Measurements from ENCODE around the gene EDNRB.
"Not testable (repeated sequence)": the region's sequence is repeated elsewhere in the genome, so short reads cannot be mapped to it uniquely, and the experiment has no call there.

EDNRB gene

DNA sequence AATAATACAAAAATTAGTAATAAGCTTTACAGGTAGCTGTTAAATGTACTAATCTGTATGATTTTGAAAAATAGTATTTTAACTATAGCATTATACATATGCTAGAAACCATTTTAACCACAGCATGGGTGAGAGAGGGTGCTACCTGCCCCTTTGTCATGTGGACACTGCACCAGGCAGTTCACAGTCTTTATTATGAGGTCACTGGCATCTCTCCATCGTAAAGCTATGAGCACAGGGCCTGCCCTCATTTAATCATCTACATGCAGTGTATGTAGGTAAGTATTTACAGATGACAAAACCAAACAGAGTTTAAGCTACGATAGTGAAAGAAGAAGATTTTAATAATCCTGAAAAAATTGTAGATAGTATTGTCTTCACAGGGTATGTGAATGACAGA lies 21.7 kb downstream of the EDNRB start:
- DNase-seq (ENCODE audit: extremely low read depth in 1 of 2, low read depth in 1 of 2): no peak

DNA sequence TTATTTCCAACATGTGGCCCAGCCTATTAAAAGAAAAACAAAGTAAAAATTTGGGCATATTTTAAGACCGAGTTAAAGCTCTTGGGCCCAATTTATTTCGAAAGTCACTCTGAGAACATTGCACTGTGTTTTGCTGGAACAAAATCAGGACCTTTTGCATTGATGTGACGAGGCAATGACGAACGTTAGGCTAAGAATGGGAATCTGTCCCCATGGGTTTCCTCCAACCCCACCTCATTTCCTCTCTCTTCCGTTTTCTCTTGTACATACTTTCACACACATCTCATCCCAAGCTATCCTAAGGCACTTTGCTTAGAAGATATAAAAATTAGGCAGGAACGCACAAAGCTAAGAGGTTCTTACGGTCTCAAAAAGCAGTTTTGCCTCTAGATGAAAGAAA lies 22.1 kb downstream of the EDNRB start:
- DNase-seq (ENCODE audit: extremely low read depth in 1 of 2, low read depth in 1 of 2): no peak

DNA sequence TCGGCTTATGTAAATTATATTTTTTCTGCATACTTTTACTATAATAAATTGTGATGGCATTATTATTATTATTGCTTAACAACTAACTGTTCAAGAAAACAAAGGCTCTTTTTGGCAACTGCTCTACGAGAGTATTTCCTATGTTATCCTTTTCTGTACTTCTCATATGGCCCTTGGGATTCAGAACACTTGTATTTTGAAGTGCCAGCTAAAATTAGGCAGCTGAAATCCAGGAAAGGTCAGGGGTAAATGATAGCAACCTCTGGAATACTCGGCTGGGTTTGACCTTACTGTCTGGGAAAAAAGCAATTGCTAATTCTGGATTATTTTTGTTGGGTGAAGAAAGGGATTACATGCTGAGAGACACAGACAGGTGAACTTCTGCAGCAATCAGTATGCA lies 23.9 kb downstream of the EDNRB start:
- DNase-seq (ENCODE audit: extremely low read depth in 1 of 2, low read depth in 1 of 2): no peak

DNA sequence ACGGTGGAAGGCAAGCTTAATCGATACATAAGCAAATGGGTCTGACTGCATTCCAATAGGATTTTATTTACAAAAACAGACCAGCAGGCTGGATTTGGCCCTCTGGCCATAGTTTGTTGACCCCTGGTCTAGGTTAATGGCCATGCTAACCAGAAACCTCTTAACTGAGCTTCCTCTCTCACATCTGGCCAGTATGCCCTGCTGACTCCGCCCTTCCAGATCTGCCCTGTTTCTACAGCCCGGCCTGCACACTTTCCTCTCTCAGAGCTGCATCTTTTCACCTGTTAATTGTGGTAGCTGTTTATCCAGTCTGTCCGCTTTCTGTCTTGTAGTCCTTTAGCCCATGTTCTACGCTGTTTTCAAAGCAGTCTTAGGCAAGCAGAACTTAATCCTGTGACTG lies 25.6 kb downstream of the EDNRB start:
- DNase-seq (ENCODE audit: extremely low read depth in 1 of 2, low read depth in 1 of 2): no peak

DNA sequence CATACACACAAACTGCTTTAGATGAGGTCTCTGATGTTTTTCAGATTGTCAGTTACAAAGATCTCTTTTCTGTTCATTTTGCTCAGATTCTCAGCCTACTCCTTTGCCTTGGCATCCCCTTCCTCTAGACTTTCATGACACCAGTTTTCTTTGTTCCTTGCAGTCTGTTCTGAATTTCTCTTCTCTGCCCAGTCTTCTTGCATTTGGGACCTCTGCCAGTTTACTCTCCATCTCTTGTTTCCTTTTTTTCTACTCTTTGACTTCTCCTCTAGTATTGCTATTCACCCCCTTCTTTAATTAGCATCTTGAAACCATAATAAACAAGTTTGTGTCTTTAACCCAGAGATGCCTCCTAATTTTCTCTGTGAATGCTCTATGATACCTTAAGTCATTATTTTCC lies 26.1 kb downstream of the EDNRB start:
- no peak for DNase-seq (ENCODE audit: extremely low read depth in 1 of 2, low read depth in 1 of 2)

DNA sequence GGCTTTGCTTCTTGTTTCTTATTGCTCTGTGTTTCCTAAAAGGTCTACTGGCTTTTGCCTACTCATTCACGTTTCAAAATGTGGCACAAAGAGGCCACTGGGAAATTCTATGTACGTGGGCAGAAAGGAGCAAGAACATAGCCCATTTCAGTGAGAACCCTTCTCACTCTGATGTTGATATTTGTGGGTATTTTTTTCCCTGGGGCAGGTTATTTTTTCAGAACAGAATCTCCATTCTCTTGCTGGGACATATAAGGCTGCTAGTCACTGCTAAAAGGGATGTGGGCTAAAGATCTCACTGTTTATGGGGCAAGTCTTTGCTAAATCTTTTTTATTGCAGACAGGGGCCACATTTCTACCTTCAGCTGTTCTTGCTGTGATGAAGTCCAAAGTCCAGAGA lies 27.1 kb downstream of the EDNRB start:
- DNase-seq (ENCODE audit: extremely low read depth in 1 of 2, low read depth in 1 of 2): no peak

DNA sequence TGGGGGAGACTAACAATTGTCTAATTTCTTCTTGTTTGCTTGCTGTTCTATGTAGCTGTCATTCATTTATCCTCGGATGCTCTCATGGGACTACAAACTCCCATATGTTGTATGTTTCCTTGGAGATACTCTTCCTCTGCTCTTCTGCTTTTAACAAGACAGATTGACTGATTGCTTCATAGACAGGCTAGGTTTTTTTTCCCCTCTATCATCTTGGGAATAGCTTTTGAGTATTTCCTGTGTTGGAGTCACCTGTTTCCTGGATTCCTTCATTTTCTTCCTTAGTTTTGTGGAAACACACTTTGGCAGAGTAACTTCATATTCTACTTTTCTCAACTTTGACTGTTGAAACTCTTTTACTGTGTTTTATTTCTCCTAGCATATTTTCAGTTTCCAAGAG lies 27.6 kb downstream of the EDNRB start:
- DNase-seq (ENCODE audit: extremely low read depth in 1 of 2, low read depth in 1 of 2): no peak

DNA sequence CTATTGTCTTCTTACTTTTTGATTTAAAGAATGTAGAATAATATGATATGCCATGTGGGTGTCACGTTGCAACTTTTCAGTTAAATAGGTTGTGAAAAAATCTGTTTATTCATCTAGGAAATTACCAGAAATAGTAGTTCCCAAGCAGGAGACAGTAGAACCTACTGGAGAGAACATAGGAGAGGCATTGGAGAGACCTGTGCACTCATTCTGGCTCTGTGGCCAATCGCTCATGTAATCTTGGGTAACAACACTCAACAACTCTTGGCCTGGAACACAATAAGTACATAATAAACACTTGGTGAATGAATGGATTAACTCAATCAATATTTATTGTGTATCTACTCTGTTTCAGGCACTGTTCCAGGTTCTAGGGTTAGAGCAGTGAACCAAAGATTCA lies 35.3 kb downstream of the EDNRB start:
- DNase-seq (ENCODE audit: extremely low read depth in 1 of 2, low read depth in 1 of 2): no peak

DNA sequence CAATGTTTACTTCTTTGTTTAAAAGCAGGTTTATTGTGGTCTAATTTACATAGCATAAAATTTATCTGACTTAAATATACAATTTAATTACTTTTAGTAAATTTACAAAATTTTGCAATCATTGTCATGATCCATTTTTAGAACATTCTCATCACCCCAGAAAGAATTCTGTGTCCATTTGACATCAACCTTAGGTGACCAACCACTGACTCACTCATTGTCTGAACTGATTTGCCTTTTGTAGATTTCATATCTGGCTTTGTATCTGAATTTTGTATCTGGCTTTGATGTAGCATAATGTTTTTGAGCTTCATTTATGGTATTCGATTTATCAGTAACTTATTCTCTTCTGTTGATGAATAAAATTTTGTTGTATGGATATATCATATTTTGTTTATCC lies 40.4 kb downstream of the EDNRB start:
- DNase-seq (ENCODE audit: extremely low read depth in 1 of 2, low read depth in 1 of 2): no peak

DNA sequence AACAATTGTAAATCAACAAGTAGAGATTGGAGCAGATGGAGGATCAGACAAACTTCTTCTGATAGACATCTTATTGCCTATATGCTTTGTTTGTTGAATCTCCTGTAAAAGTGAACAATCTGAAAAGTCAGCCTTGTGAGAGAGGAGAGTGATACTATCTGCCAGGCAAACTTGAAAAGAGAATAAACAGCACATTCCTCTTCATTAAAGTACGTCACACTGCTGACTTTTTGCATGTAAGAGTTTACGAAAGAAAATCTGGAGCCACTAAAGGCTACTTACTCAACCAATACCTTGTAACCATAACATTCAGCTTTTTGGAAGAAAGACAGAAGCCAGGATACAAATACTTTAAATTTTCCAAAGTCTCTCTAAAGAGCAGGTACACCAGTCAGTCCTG lies 42.5 kb downstream of the EDNRB start:
- DNase-seq (ENCODE audit: extremely low read depth in 1 of 2, low read depth in 1 of 2): no peak

DNA sequence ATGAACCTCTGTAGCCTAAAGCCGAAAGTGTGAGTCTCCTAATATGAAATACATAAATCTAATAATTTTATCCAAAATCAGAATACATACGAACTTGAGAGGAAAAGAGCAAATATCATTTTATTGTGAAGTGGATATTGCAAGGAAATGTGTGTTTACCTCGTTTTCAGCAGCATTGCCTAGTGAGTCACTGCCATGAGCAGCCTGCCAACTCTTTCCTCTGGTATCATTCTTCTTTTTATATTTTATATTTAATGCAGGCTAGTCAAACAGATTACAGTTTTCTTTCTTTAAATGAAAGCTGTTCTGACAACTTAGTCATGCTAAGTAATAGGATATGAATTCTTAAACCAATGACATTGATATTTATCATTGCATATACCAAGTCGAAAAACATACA lies 44.2 kb downstream of the EDNRB start:
- no peak for DNase-seq (ENCODE audit: extremely low read depth in 1 of 2, low read depth in 1 of 2)

DNA sequence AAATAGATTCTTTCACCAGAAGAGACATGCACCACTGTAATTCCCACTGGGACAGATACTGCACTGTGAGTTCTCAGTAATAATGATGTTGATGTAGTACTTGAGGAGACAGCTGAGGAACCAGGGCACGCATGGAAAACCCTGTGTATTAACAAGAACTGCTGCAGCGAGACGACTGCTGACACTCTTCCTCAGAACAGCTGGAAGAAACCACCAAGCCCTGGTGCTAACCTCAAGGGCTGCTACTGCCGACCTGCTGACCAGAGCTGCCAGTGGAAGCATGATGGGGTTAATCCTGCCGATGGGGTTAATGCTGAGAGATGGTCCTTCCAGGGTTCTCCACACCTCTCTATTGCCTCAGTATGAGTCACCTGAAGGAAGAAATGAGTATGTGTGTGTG lies 45.6 kb downstream of the EDNRB start:
- no peak for DNase-seq (ENCODE audit: extremely low read depth in 1 of 2, low read depth in 1 of 2)

DNA sequence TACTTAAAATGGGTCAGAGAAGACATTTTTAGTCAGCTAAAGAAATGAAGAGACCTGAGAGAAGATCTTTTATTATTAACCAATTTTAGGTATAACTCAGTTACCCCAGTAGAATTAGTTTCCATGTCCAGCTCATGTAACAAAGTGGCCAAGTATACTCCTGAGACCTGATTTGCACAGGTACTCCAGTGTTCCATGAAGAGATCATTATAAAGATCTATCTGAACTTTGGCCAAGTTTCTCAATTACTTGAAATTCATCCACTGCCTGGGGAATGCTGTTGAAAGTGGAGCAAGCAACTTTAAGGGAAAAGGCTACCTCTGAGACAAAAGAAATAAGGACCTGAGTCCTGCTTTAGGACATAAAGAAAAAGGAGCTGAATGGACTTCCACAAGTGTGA lies 47.0 kb downstream of the EDNRB start:
- no peak for DNase-seq (ENCODE audit: extremely low read depth in 1 of 2, low read depth in 1 of 2)

DNA sequence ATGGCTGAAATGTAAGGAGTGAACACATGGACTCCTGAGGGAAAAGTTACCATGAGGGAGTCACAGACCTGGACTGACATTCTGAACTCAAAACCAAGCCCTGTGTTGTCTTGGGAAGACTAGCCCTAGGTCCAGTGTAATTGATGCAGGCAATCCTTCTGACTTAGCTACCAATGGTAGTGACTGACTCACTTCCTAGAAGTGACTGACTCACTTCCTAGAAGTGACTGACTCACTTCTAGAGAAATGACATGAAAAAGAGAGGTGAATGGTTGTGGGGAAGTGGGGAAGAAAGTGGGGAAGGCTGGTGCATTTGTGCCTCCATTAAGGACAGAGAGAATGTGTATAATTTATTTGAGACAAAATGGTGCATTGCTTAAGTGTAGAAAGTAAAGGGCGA lies 49.9 kb downstream of the EDNRB start:
- no peak for DNase-seq (ENCODE audit: extremely low read depth in 1 of 2, low read depth in 1 of 2)

DNA sequence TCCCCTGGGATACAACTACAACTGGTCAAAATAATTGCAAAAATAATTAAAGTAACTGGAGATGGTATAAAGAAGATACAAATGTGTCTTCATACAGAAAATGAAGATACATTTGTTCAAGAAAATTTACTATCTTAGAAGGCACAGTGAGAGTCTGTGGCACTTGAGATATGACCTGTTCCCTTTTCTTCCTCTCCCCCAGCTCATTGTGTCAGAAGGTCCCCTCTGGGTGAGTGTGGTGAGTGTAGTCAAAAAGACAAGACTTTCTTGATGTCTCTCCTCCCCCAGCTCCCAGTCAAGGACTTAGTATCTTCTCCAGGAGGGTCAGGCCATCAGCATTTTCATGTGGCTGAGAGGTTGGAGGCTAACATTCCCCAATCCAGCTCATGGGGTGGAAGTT lies 51.7 kb downstream of the EDNRB start:
- DNase-seq (ENCODE audit: extremely low read depth in 1 of 2, low read depth in 1 of 2): no peak

DNA sequence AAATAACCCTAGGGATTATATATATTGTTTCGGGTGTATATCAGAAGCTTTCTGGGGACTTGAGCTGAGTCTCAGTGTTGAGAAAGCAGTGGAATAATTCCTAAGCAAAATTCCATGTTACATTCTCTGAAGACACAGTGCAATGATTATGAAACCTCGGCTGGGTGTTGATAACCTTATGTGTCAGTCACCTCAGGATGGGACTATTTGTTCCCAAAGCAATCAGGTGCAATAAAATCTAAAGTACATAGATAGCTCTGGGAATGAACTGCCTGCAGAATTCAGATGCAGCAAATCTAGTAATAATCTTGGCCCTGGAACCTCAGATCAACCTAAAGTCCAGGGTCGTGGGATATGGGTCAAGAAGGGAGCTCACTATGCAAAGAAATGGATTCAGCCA lies 53.0 kb downstream of the EDNRB start:
- DNase-seq (ENCODE audit: extremely low read depth in 1 of 2, low read depth in 1 of 2): no peak

DNA sequence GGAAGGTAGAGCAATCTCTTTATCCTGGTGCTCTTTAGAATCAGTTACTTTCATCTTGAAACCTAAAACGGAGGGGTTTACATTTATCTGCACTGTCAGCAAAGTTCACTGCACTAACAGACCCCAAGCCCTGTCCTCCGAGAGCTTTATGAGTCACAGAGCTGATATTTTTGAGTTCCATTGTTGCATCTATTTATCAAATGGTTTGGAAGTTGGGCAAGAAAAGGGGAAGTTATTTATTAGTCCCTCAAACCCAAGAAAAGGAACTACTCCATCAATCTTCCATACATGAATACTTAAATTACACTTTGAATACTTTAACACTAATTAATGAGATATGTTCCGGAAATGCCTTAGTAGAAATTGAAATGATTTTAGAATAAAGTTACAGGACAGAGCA lies 55.5 kb downstream of the EDNRB start:
- no peak for DNase-seq (ENCODE audit: extremely low read depth in 1 of 2, low read depth in 1 of 2)

DNA sequence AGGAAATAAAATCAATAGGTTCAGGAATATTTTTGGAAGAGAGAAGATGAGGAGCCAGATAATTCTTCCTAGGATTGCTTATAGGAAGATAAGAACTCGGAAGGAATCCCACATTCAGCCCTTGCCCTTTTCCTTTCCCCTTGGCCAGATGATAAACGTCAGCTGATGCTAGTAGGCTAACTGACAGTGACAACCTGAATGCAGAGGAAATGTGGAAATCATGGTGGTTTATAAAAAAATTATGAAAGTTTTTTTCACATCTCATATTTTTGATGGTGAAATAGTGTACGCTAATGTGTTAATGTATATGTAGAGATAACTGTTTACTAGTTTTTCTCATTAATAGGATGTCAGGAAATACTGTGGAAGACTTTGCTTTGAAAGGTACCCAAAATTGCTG lies 56.9 kb downstream of the EDNRB start:
- no peak for DNase-seq (ENCODE audit: extremely low read depth in 1 of 2, low read depth in 1 of 2)

DNA sequence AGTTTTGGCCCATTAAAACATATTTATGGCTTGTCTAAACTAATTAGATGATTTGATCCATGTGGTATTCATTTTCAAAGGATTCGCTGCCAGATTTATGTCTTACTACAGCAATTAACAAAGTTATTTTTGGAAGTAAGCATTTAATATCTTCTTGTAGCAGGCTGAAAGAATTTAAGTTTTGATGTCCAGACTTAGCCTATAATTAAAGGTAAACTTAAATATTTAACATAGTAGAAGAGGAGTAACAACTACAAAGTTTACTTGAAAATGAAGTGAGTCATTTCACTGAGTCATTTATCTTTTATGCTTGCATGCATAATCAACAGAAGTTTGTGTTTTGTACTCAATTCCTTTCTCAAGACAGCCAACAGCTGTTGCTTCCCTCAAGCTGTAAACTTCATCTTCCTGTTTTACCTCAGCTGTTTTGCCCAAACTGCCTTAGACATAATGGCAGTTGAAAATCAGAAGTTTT lies 58.1 kb downstream of the EDNRB start:
- DNase-seq (ENCODE audit: extremely low read depth in 1 of 2, low read depth in 1 of 2): no peak

DNA sequence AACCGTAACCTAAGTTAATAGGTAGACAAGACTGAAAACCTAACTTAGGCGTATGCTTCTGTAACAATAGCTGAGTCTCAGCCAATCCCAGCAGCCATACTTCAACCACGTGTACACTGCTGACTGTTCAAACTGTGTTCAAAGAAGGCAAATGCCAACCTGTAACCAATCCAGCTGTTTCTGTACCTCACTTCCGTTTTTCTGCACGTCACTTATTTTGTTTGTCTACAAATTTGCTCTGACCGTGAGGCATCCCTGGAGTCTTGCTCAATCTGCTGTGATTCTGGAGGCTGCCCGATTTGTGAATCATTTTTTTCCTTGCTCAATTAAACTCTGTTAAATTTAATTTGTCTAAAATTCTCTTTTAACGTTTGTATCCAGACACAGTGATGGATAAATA lies 59.2 kb downstream of the EDNRB start:
- no peak for DNase-seq (ENCODE audit: extremely low read depth in 1 of 2, low read depth in 1 of 2)

DNA sequence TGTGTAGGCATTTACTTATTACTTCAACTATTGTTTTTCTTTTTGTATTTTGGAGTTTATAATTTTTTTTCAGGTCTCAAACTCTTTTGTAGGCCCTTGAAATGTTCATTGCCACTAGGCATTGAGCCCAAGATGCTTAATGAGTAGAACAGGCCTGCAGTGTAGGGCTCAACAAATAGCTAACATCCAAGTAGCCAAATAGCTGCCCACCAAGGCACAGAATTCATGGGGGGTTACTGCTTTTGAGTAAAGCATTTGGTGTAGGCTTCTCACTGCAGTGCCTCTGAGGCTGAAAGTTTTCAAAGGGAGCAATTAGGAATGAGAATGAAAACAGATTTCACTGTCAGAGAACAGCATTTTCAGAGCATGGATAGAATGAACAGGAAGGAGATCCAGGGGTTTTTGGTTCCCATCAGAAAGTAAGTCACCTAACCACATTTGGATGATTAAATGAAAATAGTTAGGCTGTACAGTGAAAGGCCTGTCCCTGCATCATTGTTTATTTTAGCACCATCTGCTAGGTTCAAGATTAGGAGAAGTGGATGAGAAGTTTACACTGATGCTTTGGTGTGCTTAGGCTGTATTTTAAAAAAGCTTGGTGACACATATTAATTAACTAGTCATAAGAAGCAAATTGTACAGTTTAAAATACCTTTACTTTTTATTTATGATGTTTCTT lies 61.0 kb downstream of the EDNRB start:
- DNase-seq (ENCODE audit: extremely low read depth in 1 of 2, low read depth in 1 of 2): no peak

DNA sequence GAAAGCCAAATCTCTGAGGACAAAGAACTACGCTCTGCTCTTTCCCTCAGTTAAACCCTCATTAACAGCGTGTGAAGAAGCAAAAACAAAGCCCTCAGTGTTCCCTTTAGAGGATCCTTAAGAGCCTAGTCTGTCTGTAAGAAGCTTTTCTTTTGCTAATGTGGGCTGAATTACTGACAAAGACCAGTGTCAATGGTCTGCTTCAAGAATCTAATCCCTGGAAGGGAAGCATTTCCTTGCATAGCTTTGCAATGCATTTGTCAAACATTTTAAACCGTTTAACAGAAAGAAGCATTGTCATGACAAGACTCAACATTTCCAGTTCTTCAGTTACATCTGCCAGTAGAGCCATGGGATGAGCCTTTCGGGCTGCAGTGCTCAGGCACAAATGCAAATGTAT lies 64.9 kb downstream of the EDNRB start:
- DNase-seq (ENCODE audit: extremely low read depth in 1 of 2, low read depth in 1 of 2): no peak

DNA sequence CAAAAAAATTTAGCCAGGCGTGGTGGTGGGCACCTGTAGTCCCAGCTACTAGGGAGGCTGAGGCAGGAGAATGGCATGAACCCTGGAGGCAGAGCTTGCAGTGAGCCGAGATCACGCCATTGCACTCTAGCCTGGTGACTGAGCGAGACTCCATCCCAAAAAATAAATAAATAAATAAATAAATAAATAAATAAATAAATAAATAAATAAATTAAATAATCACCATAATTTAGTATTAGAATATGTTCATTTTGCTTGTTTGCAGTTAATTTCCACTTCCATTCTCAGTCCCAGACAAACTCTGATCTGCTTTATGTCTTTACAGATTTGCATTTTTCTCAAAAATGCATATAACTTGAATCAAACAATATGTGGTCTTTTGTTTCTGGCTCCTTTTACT lies 70.6 kb downstream of the EDNRB start:
- not testable (repeated sequence) for DNase-seq (ENCODE audit: extremely low read depth in 1 of 2, low read depth in 1 of 2)
